Lower leg skin (tissue), 3 donors: ENCODE data around the gene CYFIP1.

Source experiments
- POLR2A ChIP-seq, 2 donors: fragments of 450-650 bp; IDR thresholded peaks; one replicate each; pipeline ENCODE4 v1.6.1; 2016 to 2017; ENCODE audit warnings: antibody characterized with exemption in 2 of 2, mild to moderate bottlenecking in 1 of 2, moderate library complexity in 1 of 2
- TF ChIP-seq, protein P1 (sequence below), 3 donors: fragments of 450-650 bp; IDR thresholded peaks; one replicate each; pipeline ENCODE4 v1.5.1; 2016; ENCODE audit warnings: antibody characterized with exemption in 3 of 3, mild to moderate bottlenecking in 3 of 3, moderate library complexity in 2 of 3

DNA sequence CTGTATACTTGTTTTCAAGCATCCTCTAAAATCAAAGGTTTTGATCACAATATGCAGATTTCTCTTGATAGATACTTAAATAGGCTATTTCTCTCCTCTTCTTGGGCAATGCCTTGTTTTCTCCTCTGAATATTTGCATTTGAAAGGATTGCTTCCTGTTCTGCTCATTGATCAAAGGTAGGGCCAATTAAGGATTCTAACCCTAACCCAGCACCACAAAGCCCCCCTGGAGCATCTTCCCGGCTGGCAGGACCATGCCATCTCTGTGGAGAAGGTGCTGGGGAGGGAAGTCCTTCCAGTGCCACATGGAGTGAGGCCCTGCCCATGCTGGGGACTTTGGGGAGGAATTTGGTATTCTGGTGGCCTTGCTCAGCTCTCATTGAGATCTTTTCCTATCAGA lies 153.0 kb downstream of the CYFIP1 start:
- TF ChIP-seq, protein P1, sequence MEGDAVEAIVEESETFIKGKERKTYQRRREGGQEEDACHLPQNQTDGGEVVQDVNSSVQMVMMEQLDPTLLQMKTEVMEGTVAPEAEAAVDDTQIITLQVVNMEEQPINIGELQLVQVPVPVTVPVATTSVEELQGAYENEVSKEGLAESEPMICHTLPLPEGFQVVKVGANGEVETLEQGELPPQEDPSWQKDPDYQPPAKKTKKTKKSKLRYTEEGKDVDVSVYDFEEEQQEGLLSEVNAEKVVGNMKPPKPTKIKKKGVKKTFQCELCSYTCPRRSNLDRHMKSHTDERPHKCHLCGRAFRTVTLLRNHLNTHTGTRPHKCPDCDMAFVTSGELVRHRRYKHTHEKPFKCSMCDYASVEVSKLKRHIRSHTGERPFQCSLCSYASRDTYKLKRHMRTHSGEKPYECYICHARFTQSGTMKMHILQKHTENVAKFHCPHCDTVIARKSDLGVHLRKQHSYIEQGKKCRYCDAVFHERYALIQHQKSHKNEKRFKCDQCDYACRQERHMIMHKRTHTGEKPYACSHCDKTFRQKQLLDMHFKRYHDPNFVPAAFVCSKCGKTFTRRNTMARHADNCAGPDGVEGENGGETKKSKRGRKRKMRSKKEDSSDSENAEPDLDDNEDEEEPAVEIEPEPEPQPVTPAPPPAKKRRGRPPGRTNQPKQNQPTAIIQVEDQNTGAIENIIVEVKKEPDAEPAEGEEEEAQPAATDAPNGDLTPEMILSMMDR (IDR thresholded peaks at IDR 0.05), result no peak
- TF ChIP-seq POLR2A (IDR thresholded peaks at IDR 0.05), result no peak
